IMR-90 (cell line): ENCODE data around the gene TAF8. TPM values are rescaled to one million over a fixed set of nuclear protein-coding genes. Genes with fewer than 3 reads are reported as not detected.
"Not testable (repeated sequence)": the region's sequence is repeated elsewhere in the genome, so short reads cannot be mapped to it uniquely, and the experiment has no call there.

Experiments
- ATAC-seq: fragments of 200-7000 bp; cut with Tn5 transposase; 2 replicates; pipeline ENCODE4 v1.9.1; 2020; ENCODE audit warnings: low read depth, mild to moderate bottlenecking, moderate library complexity
- BruUV-seq: library from RNA; stranded (reverse); fragments of 400-500 nt; replicated peaks from 2 replicates; lab custom pipeline; 2021; lab: Mats Ljungman, UMichigan
- CTCF ChIA-PET: fragments of 300-600 bp; formaldehyde crosslinking; extraction: SDS; loops from one replicate; lab custom pipeline; 2021; ENCODE audit warnings: antibody characterized with exemption; lab: Yijun Ruan, JAX
- POLR2A ChIA-PET: fragments of 300-600 bp; sonication (Branson Sonifier 250); formaldehyde crosslinking; loops from one replicate; lab custom pipeline; 2022; ENCODE audit warnings: antibody characterized with exemption; ENCODE audit not compliant: unreplicated experiment; lab: Charles Lee
- DNase-seq: peaks from one replicate; pipeline ENCODE4 v3.0.0; 2013
- H2AFZ ChIP-seq: replicated peaks from 2 replicates; pipeline ENCODE3; 2013; ENCODE audit warnings: low read length, mild to moderate bottlenecking; ENCODE audit not compliant: poor library complexity
- H2AK5ac ChIP-seq: 2 replicates; pipeline ENCODE4 v1.6.1; 2013; ENCODE audit warnings: low read depth, low read length, inconsistent platforms
- H2AK9ac ChIP-seq: replicated peaks from 2 replicates; pipeline ENCODE3; 2013; ENCODE audit warnings: mild to moderate bottlenecking, low read depth, low read length, moderate library complexity; ENCODE audit not compliant: poor library complexity
- H2BK120ac ChIP-seq: 2 replicates; pipeline ENCODE4 v1.6.1; 2013; ENCODE audit warnings: low read depth, low read length, inconsistent platforms
- H2BK15ac ChIP-seq: 3 replicates; pipeline ENCODE4 v1.6.1; 2013; ENCODE audit warnings: low read depth, low read length, inconsistent platforms
- H2BK20ac ChIP-seq: 2 replicates; pipeline ENCODE4 v1.6.1; 2013; ENCODE audit warnings: low read depth, mild to moderate bottlenecking, inconsistent platforms, low read length, moderate library complexity
- H2BK5ac ChIP-seq: 2 replicates; pipeline ENCODE4 v1.6.1; 2013; ENCODE audit warnings: mild to moderate bottlenecking, low read depth, low read length, inconsistent platforms; ENCODE audit not compliant: poor library complexity, severe bottlenecking
- H3K14ac ChIP-seq: replicated peaks from 2 replicates; pipeline ENCODE4 v1.6.1; 2013; ENCODE audit warnings: low read depth, low read length, inconsistent platforms
- H3K18ac ChIP-seq: 2 replicates; pipeline ENCODE4 v1.6.1; 2013; ENCODE audit warnings: low read depth, low read length, control low read depth
- H3K23ac ChIP-seq: 2 replicates; pipeline ENCODE4 v1.6.1; 2013; ENCODE audit warnings: low read depth, low read length, inconsistent platforms
- H3K27ac ChIP-seq: 2 replicates; pipeline ENCODE4 v1.5.1; 2013; ENCODE audit warnings: mild to moderate bottlenecking, control low read depth, low read length; ENCODE audit not compliant: insufficient read depth
- H3K27me3 ChIP-seq: 2 replicates; pipeline ENCODE4 v1.6.1; 2013; ENCODE audit warnings: low read length; ENCODE audit not compliant: control insufficient read depth, insufficient read depth
- H3K36me3 ChIP-seq: 2 replicates; pipeline ENCODE4 v1.6.1; 2013; ENCODE audit warnings: low read length, mixed read lengths; ENCODE audit not compliant: control insufficient read depth, insufficient read depth
- H3K4ac ChIP-seq: 2 replicates; pipeline ENCODE4 v1.6.1; 2013; ENCODE audit warnings: low read depth, low read length, inconsistent platforms
- H3K4me1 ChIP-seq: 2 replicates; pipeline ENCODE4 v1.6.1; 2013; ENCODE audit warnings: low read length, mixed read lengths; ENCODE audit not compliant: control insufficient read depth, insufficient read depth
- H3K4me2 ChIP-seq: 2 replicates; pipeline ENCODE4 v1.6.1; 2013; ENCODE audit warnings: low read depth, mild to moderate bottlenecking, control low read depth, low read length, moderate library complexity
- H3K4me3 ChIP-seq: 2 replicates; pipeline ENCODE4 v1.5.1; 2013; ENCODE audit warnings: low read depth, mild to moderate bottlenecking, control low read depth, low read length, moderate library complexity; ENCODE audit not compliant: insufficient read depth
- H3K56ac ChIP-seq: 2 replicates; pipeline ENCODE4 v1.6.1; 2013; ENCODE audit warnings: low read length, inconsistent platforms; ENCODE audit not compliant: insufficient read depth; ENCODE audit errors: extremely low read depth
- H3K79me1 ChIP-seq, 2 experiments: 2 replicates each; pipeline ENCODE4 v1.6.1; 2013; ENCODE audit warnings: low read length in 2 of 2, inconsistent platforms in 1 of 2, low read depth in 1 of 2
- H3K9ac ChIP-seq: 2 replicates; pipeline ENCODE4 v1.6.1; 2013; ENCODE audit warnings: low read depth, low read length, control low read depth
- H3K9me1 ChIP-seq: 2 replicates; pipeline ENCODE4 v1.6.1; 2013; ENCODE audit warnings: low read length, inconsistent platforms; ENCODE audit not compliant: insufficient read depth
- H3K9me3 ChIP-seq: 2 replicates; pipeline ENCODE4 v1.6.1; 2013; ENCODE audit warnings: low read length; ENCODE audit not compliant: control insufficient read depth, insufficient read depth
- H4K20me1 ChIP-seq: 2 replicates; pipeline ENCODE4 v1.6.1; 2013; ENCODE audit warnings: low read length, inconsistent platforms; ENCODE audit not compliant: insufficient read depth
- H4K5ac ChIP-seq: 2 replicates; pipeline ENCODE4 v1.6.1; 2013; ENCODE audit warnings: mild to moderate bottlenecking, low read depth, low read length, control low read depth
- H4K8ac ChIP-seq, 2 experiments: 2 replicates each; pipeline ENCODE4 v1.6.1; 2013; ENCODE audit warnings: low read depth in 2 of 2, low read length in 2 of 2, control low read depth in 1 of 2, inconsistent platforms in 1 of 2
- H4K91ac ChIP-seq: 2 replicates; pipeline ENCODE4 v1.6.1; 2013; ENCODE audit warnings: low read depth, low read length, inconsistent platforms; ENCODE audit not compliant: insufficient read depth
- WGBS, 2 experiments: methylation state at CpG; one replicate each; pipeline versions ENCODE4 v1.1.5 to v1.1.7; 2013; ENCODE audit warnings: missing lambda C conversion rate in 2 of 2; ENCODE audit not compliant: insufficient read length in 1 of 2; ENCODE audit errors: extremely low coverage in 2 of 2; 5-methylcytosine and 5-hydroxymethylcytosine counted together
- dilution Hi-C: fragments of 300-500 bp; cut with HindIII; formaldehyde crosslinking; loops from one replicate; pipeline ENCODE4 v1.14.3; 2018; ENCODE audit warnings: low sequenced_read_pairs; ENCODE audit not compliant: unreplicated experiment
- in situ Hi-C: fragments of 300-500 bp; cut with MboI; formaldehyde crosslinking; loops from 3 replicates; pipeline ENCODE4 v1.14.3; 2019; ENCODE audit warnings: low sequenced_read_pairs, inconsistent platforms, mixed read lengths
- intact Hi-C: fragments of 100-400 bp; cut with micrococcal nuclease; formaldehyde crosslinking; loops from 2 replicates; pipeline ENCODE4 v1.10.0; 2022
- polyA plus RNA-seq, 3 experiments: library from polyadenylated mRNA; depleted of rRNA; stranded (reverse); fragments of >200 nt; gene quantifications; 2 replicates each; pipeline ENCODE4 v1.2.3, GENCODE V29; 2012; ENCODE audit warnings: low replicate concordance in 1 of 3
- total RNA-seq: library from RNA; depleted of rRNA; stranded (reverse); fragments of >200 nt; gene quantifications from 2 replicates; pipeline ENCODE4 v1.2.3, GENCODE V29; 2012

TAF8 gene
- total and polyA plus RNA-seq, 2 of the 4 experiments (the other 2 are of a cell fraction): 14.3 to 22.8 TPM

GRCh38 chr6:42003658-42004057, 46.7 kb upstream of the TAF8 start:
- H4K8ac ChIP-seq, DNase-seq, H4K5ac ChIP-seq, ATAC-seq, H2AK9ac ChIP-seq, H3K9me3 ChIP-seq, H3K9me1 ChIP-seq, BruUV-seq, H2AFZ ChIP-seq, H3K27me3 ChIP-seq, H3K4me1 ChIP-seq, H3K9ac ChIP-seq, H3K23ac ChIP-seq, POLR2A ChIA-PET, H3K14ac ChIP-seq, H2BK15ac ChIP-seq, H4K91ac ChIP-seq, H3K4me2 ChIP-seq, H3K79me1 ChIP-seq, intact Hi-C loops, H3K4ac ChIP-seq, H4K20me1 ChIP-seq, in situ Hi-C loops, CTCF ChIA-PET, dilution Hi-C loops, H2BK5ac ChIP-seq, H3K56ac ChIP-seq, H2AK5ac ChIP-seq, H3K4me3 ChIP-seq, H3K27ac ChIP-seq, H3K36me3 ChIP-seq, H2BK20ac ChIP-seq, H3K18ac ChIP-seq, H2BK120ac ChIP-seq: not testable (repeated sequence)
- no CpG with 5 or more reads among the region's 1 CpG for WGBS, 2 experiments
